NCI-H774 (cell line): ENCODE measurements around the gene RAB25.
A peak's percentile ranks its signal among the peaks of the same experiment; 100 is the strongest.
"Not testable (repeated sequence)": the region's sequence is repeated elsewhere in the genome, so short reads cannot be mapped to it uniquely, and the experiment has no call there.

Experiments
- DNase-seq: peaks from one replicate; lab custom pipeline; 2025; lab: John Stamatoyannopoulos, UW

RAB25 gene

GRCh38 chr1:156054500-156055280 lies 6.3 kb upstream of the RAB25 start, which contains the start of gene LAMTOR2:
Gene LAMTOR2 (plus strand): TSS chr1:156054782. CDS start chr1:156054890, 108 bp downstream.
- peak; percentile 98 for DNase-seq

- DNase-seq = no peak
Measured at GRCh38 chr1:156055281-156056048, 5.5 kb upstream of the RAB25 start.

- no peak for DNase-seq
Measured at GRCh38 chr1:156056326-156056849, 4.6 kb upstream of the RAB25 start.

GRCh38 chr1:156062189-156062588 lies 1.2 kb downstream of the RAB25 start:
- DNase-seq = no peak

- DNase-seq = no peak
Measured at GRCh38 chr1:156063997-156064285, 3.0 kb downstream of the RAB25 start.

- no peak for DNase-seq
Measured at GRCh38 chr1:156064615-156065014, 3.7 kb downstream of the RAB25 start.

GRCh38 chr1:156065212-156065611 lies 4.3 kb downstream of the RAB25 start:
- DNase-seq = no peak

- no peak for DNase-seq
Measured at GRCh38 chr1:156065871-156066270, 4.9 kb downstream of the RAB25 start.

GRCh38 chr1:156067262-156067661 lies 6.3 kb downstream of the RAB25 start:
- no peak for DNase-seq

- DNase-seq = no peak
Measured at GRCh38 chr1:156069490-156070455, 8.8 kb downstream of the RAB25 start.

GRCh38 chr1:156070548-156070947 lies 9.6 kb downstream of the RAB25 start:
- no peak for DNase-seq

GRCh38 chr1:156071332-156071816 lies 10.4 kb downstream of the RAB25 start:
- DNase-seq = not testable (repeated sequence)

GRCh38 chr1:156072251-156072650 lies 11.3 kb downstream of the RAB25 start:
- no peak for DNase-seq

GRCh38 chr1:156073110-156073687 lies 12.2 kb downstream of the RAB25 start:
- DNase-seq = no peak

- no peak for DNase-seq
Measured at GRCh38 chr1:156073740-156074139, 12.8 kb downstream of the RAB25 start.

- no peak for DNase-seq
Measured at GRCh38 chr1:156074661-156075060, 13.7 kb downstream of the RAB25 start.

GRCh38 chr1:156075162-156075561 lies 14.2 kb downstream of the RAB25 start:
- no peak for DNase-seq

GRCh38 chr1:156075775-156076204 lies 14.8 kb downstream of the RAB25 start:
- no peak for DNase-seq

GRCh38 chr1:156076609-156077429 lies 15.9 kb downstream of the RAB25 start:
- DNase-seq = no peak

- DNase-seq = no peak
Measured at GRCh38 chr1:156077430-156077760, 16.4 kb downstream of the RAB25 start.

GRCh38 chr1:156078728-156079127 lies 17.8 kb downstream of the RAB25 start:
- DNase-seq = no peak
